SK-N-SH (cell line): ENCODE results near the gene NANS. TPM values are rescaled to one million over a fixed set of nuclear protein-coding genes. Genes with fewer than 3 reads are reported as not detected.

Experiments used
- CTCF ChIA-PET: fragments of 300-600, 350-600 bp; formaldehyde crosslinking; extraction: SDS; loops from one replicate; lab custom pipeline; 2021; lab: Yijun Ruan, JAX
- POLR2A ChIA-PET: fragments of 350-600 bp; sonication (Branson Sonifier 250); formaldehyde crosslinking; extraction: SDS; loops from one replicate; lab custom pipeline; 2020; ENCODE audit warnings: antibody characterized with exemption, inconsistent platforms; lab: Yijun Ruan, JAX
- DNase-seq: peaks from one replicate; pipeline ENCODE4 v3.0.0; 2012
- H2AFZ ChIP-seq: fragments of 200-600 bp; sonication (generic); 2 replicates; pipeline ENCODE4 v1.8.1; 2016; ENCODE audit warnings: antibody characterized with exemption, mild to moderate bottlenecking, low read depth
- H3F3A ChIP-seq: fragments of 200-600 bp; sonication (generic); replicated peaks from 2 replicates; pipeline ENCODE3; 2016; ENCODE audit warnings: antibody characterized with exemption, mild to moderate bottlenecking; ENCODE audit not compliant: insufficient read depth
- H3K27ac ChIP-seq, 2 experiments: fragments of 200-500 bp in 1 of 2; fragments of 200-600 bp in 1 of 2; sonication (Bioruptor generic) in 1 of 2; sonication (generic), shearing (Covaris generic) in 1 of 2; 2 replicates each; pipeline versions ENCODE4 v1.5.1 to v1.6.1; 2014 to 2016; ENCODE audit warnings: low read depth in 2 of 2, inconsistent platforms in 1 of 2, low read length in 1 of 2, mild to moderate bottlenecking in 1 of 2, mixed read lengths in 1 of 2
- H3K27me3 ChIP-seq: fragments of 200-600 bp; sonication (generic), shearing (Covaris generic); 2 replicates; pipeline ENCODE4 v1.6.1; 2016; ENCODE audit warnings: mixed run types; ENCODE audit not compliant: insufficient read depth
- H3K36me3 ChIP-seq, 2 experiments: fragments of 200-500 bp in 1 of 2; fragments of 200-600 bp in 1 of 2; sonication (Bioruptor generic) in 1 of 2; sonication (generic) in 1 of 2; replicated peaks in 1 of 2; 2 replicates each; pipeline versions ENCODE3 to v1.5.1; 2014 to 2016; ENCODE audit warnings: low read length in 1 of 2, mild to moderate bottlenecking in 1 of 2; ENCODE audit not compliant: insufficient read depth in 2 of 2, control insufficient read depth in 1 of 2
- H3K4me1 ChIP-seq, 2 experiments: fragments of 200-500 bp in 1 of 2; fragments of 200-600 bp in 1 of 2; sonication (Bioruptor generic) in 1 of 2; sonication (generic), shearing (Covaris generic) in 1 of 2; 2 replicates each; pipeline versions ENCODE4 v1.5.1 to v1.6.1; 2014 to 2016; ENCODE audit warnings: low read depth in 1 of 2, low read length in 1 of 2, mixed run types in 1 of 2; ENCODE audit not compliant: insufficient read depth in 2 of 2, control insufficient read depth in 1 of 2
- H3K4me2 ChIP-seq: fragments of 200-600 bp; sonication (generic), shearing (Covaris generic); 2 replicates; pipeline ENCODE4 v1.6.1; 2017; ENCODE audit warnings: mixed run types
- H3K4me3 ChIP-seq, 2 experiments: fragments of 200-500 bp in 1 of 2; fragments of 200-600 bp in 1 of 2; sonication (Bioruptor generic) in 1 of 2; sonication (generic), shearing (Covaris generic) in 1 of 2; 2 replicates each; pipeline versions ENCODE4 v1.5.1 to v1.8.1; 2014 to 2016; ENCODE audit warnings: low read depth in 2 of 2, inconsistent platforms in 1 of 2, low read length in 1 of 2, mild to moderate bottlenecking in 1 of 2, mixed read lengths in 1 of 2, moderate library complexity in 1 of 2
- H3K79me2 ChIP-seq: fragments of 200-600 bp; sonication (generic); 2 replicates; pipeline ENCODE4 v1.8.1; 2017; ENCODE audit warnings: mild to moderate bottlenecking; ENCODE audit not compliant: insufficient read depth
- H3K9ac ChIP-seq: fragments of 200-600 bp; sonication (generic); 2 replicates; pipeline ENCODE4 v1.6.1; 2017; ENCODE audit warnings: mixed run types
- H3K9me2 ChIP-seq: fragments of 200-600 bp; sonication (generic); 2 replicates; pipeline ENCODE4 v1.6.1; 2017; ENCODE audit warnings: mixed run types
- H3K9me3 ChIP-seq: fragments of 200-600 bp; sonication (generic); 2 replicates; pipeline ENCODE4 v1.6.1; 2017; ENCODE audit warnings: mixed run types, mild to moderate bottlenecking, moderate library complexity
- H4K20me1 ChIP-seq: fragments of 200-600 bp; sonication (generic); 2 replicates; pipeline ENCODE4 v1.6.1; 2017; ENCODE audit warnings: mild to moderate bottlenecking, mixed run types; ENCODE audit not compliant: insufficient read depth
- CHD2 ChIP-seq: fragments of 150-350 bp; IDR thresholded peaks from 2 replicates; pipeline ENCODE4 v1.6.1; 2018; ENCODE audit warnings: low read length; ENCODE audit not compliant: partially characterized antibody
- FOSL2 ChIP-seq: IDR thresholded peaks from 2 replicates; pipeline ENCODE4 v1.4.0; 2012; ENCODE audit warnings: low read depth, mild to moderate bottlenecking, moderate library complexity, borderline replicate concordance
- IRF3 ChIP-seq: fragments of 150-350 bp; IDR thresholded peaks from 2 replicates; pipeline ENCODE4 v1.6.1; 2016; ENCODE audit warnings: mild to moderate bottlenecking, low read depth, low read length
- MXI1 ChIP-seq: IDR thresholded peaks from 2 replicates; pipeline ENCODE4 v1.6.1; 2012; ENCODE audit warnings: mild to moderate bottlenecking, low read depth, low read length, improper control_type of control experiment
- REST ChIP-seq: IDR thresholded peaks from 2 replicates; pipeline ENCODE4 v1.6.1; 2012; ENCODE audit warnings: mild to moderate bottlenecking, low read depth, low read length, moderate library complexity
- RXRA ChIP-seq: IDR thresholded peaks from 2 replicates; pipeline ENCODE4 v1.4.0; 2012; ENCODE audit warnings: low read depth, mild to moderate bottlenecking, borderline replicate concordance
- SMC3 ChIP-seq: IDR thresholded peaks from 2 replicates; pipeline ENCODE4 v1.6.1; 2012; ENCODE audit warnings: low read depth, low read length, improper control_type of control experiment
- TCF12 ChIP-seq: IDR thresholded peaks from 2 replicates; pipeline ENCODE4 v1.4.0; 2012
- TEAD4 ChIP-seq: IDR thresholded peaks from 2 replicates; pipeline ENCODE4 v1.4.0; 2012; ENCODE audit warnings: mild to moderate bottlenecking, borderline replicate concordance; ENCODE audit not compliant: insufficient read depth
- YY1 ChIP-seq: IDR thresholded peaks from 2 replicates; pipeline ENCODE4 v1.4.0; 2012; ENCODE audit warnings: low read depth, mild to moderate bottlenecking
- WGBS: methylation state at CpG from one replicate; pipeline ENCODE4 v1.1.6; 2017; ENCODE audit warnings: low lambda C conversion rate; 5-methylcytosine and 5-hydroxymethylcytosine counted together
- polyA plus RNA-seq, 3 experiments: library from polyadenylated mRNA; depleted of rRNA; stranded (reverse); fragments of >200 nt; gene quantifications; 2 replicates each; pipeline ENCODE4 v1.2.3, GENCODE V29; 2012
- TF ChIP-seq, protein P1 (sequence below): IDR thresholded peaks from 2 replicates; pipeline ENCODE4 v1.4.0; 2012; ENCODE audit warnings: low read depth, borderline replicate concordance
- TF ChIP-seq, protein P2 (sequence below): IDR thresholded peaks from 2 replicates; pipeline ENCODE4 v1.4.0; 2012; ENCODE audit warnings: low read depth

Gene NANS
- polyA plus RNA-seq, 1 of the 3 experiments (the other 2 are of a cell fraction): 61.3 TPM

DNA sequence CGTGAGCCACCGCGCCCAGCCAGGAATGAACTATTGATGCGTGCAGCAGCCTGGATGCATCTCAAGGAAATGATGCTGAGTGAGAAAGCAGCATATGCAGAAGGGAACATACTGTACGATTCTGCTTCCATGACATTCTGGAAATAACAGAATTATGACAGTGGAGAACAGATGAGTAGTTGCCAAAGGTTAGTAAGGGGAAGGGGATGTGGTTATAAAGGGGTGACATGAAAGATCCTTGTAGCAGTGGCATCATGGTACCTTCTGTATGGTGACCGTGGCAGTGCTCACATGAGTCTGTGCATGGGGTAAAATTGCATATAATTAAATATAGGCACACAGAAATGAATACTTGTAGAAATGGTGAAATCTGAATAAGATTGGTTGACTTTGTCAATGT lies 13.0 kb downstream of the NANS start:
- Histone ChIP-seq H3K36me3 (peaks cover 9 to 10% of the 10 kb centered on the region in 2 experiments), H3K4me2 (no peak overlapping the region), H3K9me3 (no peaks in the 10 kb centered on the region), H3K79me2 (peaks cover 16% of the 10 kb centered on the region; the same call in 1 of the 2 replicates), H3K27ac (no peak overlapping the region), H3K4me1 (no peaks in the 10 kb centered on the region; a peak in 2 of 4 replicates), H3K4me3 (no peak overlapping the region), H3K9me2 (no peaks in the 10 kb centered on the region), H2AFZ (no peak overlapping the region), H3K9ac (no peak overlapping the region), H3K27me3 (no peaks in the 10 kb centered on the region), H4K20me1 (0 out of 2 replicates have a peak, but pooled peaks cover 3% of the 10 kb centered on the region), H3F3A (peaks cover 2% of the 10 kb centered on the region)
- CTCF ChIA-PET: interaction anchor here (1.3 kb wide), 1 partner anchor 169 kb away, joined by 5 read pairs; no protein-coding TSS in a partner anchor
- 95% methylated on average over 6 of the region's 6 CpGs for WGBS
- no peak for DNase-seq
- POLR2A ChIA-PET: no interaction called here
- TF ChIP-seq, protein P1, sequence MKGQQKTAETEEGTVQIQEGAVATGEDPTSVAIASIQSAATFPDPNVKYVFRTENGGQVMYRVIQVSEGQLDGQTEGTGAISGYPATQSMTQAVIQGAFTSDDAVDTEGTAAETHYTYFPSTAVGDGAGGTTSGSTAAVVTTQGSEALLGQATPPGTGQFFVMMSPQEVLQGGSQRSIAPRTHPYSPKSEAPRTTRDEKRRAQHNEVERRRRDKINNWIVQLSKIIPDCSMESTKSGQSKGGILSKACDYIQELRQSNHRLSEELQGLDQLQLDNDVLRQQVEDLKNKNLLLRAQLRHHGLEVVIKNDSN: no peak
- TF ChIP-seq TCF12 (no peak), SMC3 (no peak), FOSL2 (no peak), TEAD4 (no peak), MXI1 (no peak), CHD2 (no peak), RXRA (no peak), IRF3 (no peak), REST (no peak)
- TF ChIP-seq, protein P2, sequence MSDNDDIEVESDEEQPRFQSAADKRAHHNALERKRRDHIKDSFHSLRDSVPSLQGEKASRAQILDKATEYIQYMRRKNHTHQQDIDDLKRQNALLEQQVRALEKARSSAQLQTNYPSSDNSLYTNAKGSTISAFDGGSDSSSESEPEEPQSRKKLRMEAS: no peak

DNA sequence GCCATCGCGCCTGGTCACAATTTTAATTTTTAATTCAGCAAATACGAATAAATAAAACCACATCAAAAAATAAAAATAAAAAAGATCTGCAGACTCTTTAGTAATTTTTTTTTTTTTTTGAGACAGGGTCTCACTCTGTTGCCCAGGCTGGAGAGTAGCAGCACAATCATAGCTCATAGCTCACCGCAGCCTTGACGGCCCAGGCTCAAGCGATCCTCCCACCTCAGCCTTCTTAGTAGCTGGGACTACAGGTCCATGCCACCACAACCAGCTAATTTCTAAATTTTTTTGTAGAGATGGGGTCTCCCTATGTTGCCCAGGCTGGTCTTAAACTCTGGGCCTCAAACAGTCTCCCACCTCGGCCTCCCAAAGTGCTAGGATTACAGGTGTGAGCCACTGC lies 14.2 kb downstream of the NANS start:
- no peaks in the 10 kb centered on the region for H3K9me2 ChIP-seq
- peaks cover 16% of the 10 kb centered on the region; the same call in 1 of the 2 replicates for H3K79me2 ChIP-seq
- H3K9ac ChIP-seq: no peak overlapping the region
- H3K27ac ChIP-seq: no peak overlapping the region
- ChIA-PET CTCF (interaction anchor here (0.6 to 2.6 kb wide), 5 partner anchors 88 to 193 kb away, joined by 3 to 7 read pairs (median 5); no protein-coding TSS in a partner anchor), POLR2A (no interaction called here)
- peaks cover 6% of the 10 kb centered on the region for H3F3A ChIP-seq
- no peaks in the 10 kb centered on the region for H3K27me3 ChIP-seq
- H2AFZ ChIP-seq: no peak overlapping the region
- peaks cover 4 to 6% of the 10 kb centered on the region in 2 experiments for H3K36me3 ChIP-seq
- over 99% methylated on average over 7 of the region's 7 CpGs for WGBS
- H3K4me2 ChIP-seq: no peak overlapping the region
- H4K20me1 ChIP-seq: 0 out of 2 replicates have a peak, but pooled peaks cover 3% of the 10 kb centered on the region
- no peak for TF ChIP-seq TEAD4
- TF ChIP-seq YY1: no peak
- no peaks in the 10 kb centered on the region; a peak in 2 of 4 replicates for H3K4me1 ChIP-seq
- no peak overlapping the region for H3K4me3 ChIP-seq
- DNase-seq: no peak
- H3K9me3 ChIP-seq: no peaks in the 10 kb centered on the region
